Prostate gland (tissue), 2 donors: ENCODE data around the gene CTNS. TPM values are rescaled to one million over a fixed set of nuclear protein-coding genes. Genes with fewer than 3 reads are reported as not detected.

Source experiments
- DNase-seq: peaks from one replicate; pipeline ENCODE4 v3.0.0-alpha.2; 2019; ENCODE audit warnings: low spot score
- H3K27ac ChIP-seq, 2 donors: fragments of 200-600 bp; sonication (generic); 2 replicates each; pipeline ENCODE4 v1.5.1; 2017 to 2019
- H3K27me3 ChIP-seq: fragments of 200-600 bp; sonication (generic); replicated peaks from 2 replicates; pipeline ENCODE4 v1.5.1; 2019; ENCODE audit not compliant: insufficient read depth
- H3K36me3 ChIP-seq, 2 donors: fragments of 200-600 bp; sonication (generic); 1 replicate in 1 of 2; 2 replicates in 1 of 2; pipeline versions ENCODE4 v1.5.1 to v1.8.1; 2017 to 2019
- H3K4me1 ChIP-seq: fragments of 200-600 bp; sonication (generic); replicated peaks from 2 replicates; pipeline ENCODE4 v1.5.1; 2019
- H3K4me3 ChIP-seq, 2 donors: fragments of 200-600 bp; sonication (generic); 2 replicates each; pipeline ENCODE4 v1.5.1; 2017 to 2019
- H3K9me3 ChIP-seq: fragments of 200-600 bp; sonication (generic); 2 replicates; pipeline ENCODE4 v1.5.1; 2017
- CTCF ChIP-seq, 4 experiments: fragments of 200-600 bp in 2 of 4; fragments of 450-650 bp in 2 of 4; sonication (generic) in 2 of 4; IDR thresholded peaks; 1 replicate in 3 of 4; 2 replicates in 1 of 4; pipeline ENCODE4 v1.5.1; 2016 to 2019; ENCODE audit warnings: antibody characterized with exemption in 4 of 4, mild to moderate bottlenecking in 2 of 4, moderate library complexity in 2 of 4
- POLR2A ChIP-seq: fragments of 450-650 bp; IDR thresholded peaks from one replicate; pipeline ENCODE4 v1.6.1; 2016; ENCODE audit warnings: antibody characterized with exemption, mild to moderate bottlenecking
- POLR2AphosphoS5 ChIP-seq: sonication (generic); formaldehyde crosslinking; IDR thresholded peaks from one replicate; pipeline ENCODE4 v1.6.1; 2017; ENCODE audit warnings: antibody characterized with exemption
- WGBS: methylation state at CpG from one replicate; pipeline ENCODE4 v1.1.5; 2018; 5-methylcytosine and 5-hydroxymethylcytosine counted together
- intact Hi-C: fragments of 100-400 bp; cut with DNase I; formaldehyde crosslinking; loops from one replicate; pipeline ENCODE4 v1.14.2; 2022
- total RNA-seq, 2 donors: library from RNA; depleted of rRNA; stranded (reverse); fragments of >200 nt; gene quantifications; one replicate each; pipeline ENCODE4 v1.1.0, GENCODE V29; 2016

CTNS gene
- total RNA-seq, 2 donors from 2014 or later, result 26.9 to 51.2 TPM

- TF ChIP-seq POLR2A (no peak), POLR2AphosphoS5 (no peak), CTCF (IDR thresholded peaks at IDR 0.05) (no peak)
- intact Hi-C loops, result no loop called here
- Histone ChIP-seq H3K27ac (no peak overlapping the region), H3K9me3 (no peaks in the 10 kb centered on the region), H3K36me3 (no peaks in the 10 kb centered on the region), H3K4me1 (no peaks in the 10 kb centered on the region), H3K27me3 (no peaks in the 10 kb centered on the region), H3K4me3 (no peak overlapping the region)
- no peak for DNase-seq
- WGBS, result 92% methylated on average over 15 of the region's 15 CpGs
Measured at GRCh38 chr17:3592216-3592860, 44.2 kb upstream of the CTNS start.

- no peak for DNase-seq
- intact Hi-C loops, result no loop called here
- H3K4me3 ChIP-seq, result no peak overlapping the region
- no peaks in the 10 kb centered on the region for H3K4me1 ChIP-seq
- no peaks in the 10 kb centered on the region for H3K36me3 ChIP-seq
- H3K9me3 ChIP-seq, result no peaks in the 10 kb centered on the region
- no peak overlapping the region for H3K27ac ChIP-seq
- WGBS, result 94% methylated on average over 5 of the region's 5 CpGs
- H3K27me3 ChIP-seq, result no peaks in the 10 kb centered on the region
- TF ChIP-seq POLR2AphosphoS5, result no peak
- TF ChIP-seq POLR2A, result no peak
- TF ChIP-seq CTCF (IDR thresholded peaks at IDR 0.05), result no peak
Measured at GRCh38 chr17:3593384-3593783, 43.2 kb upstream of the CTNS start.

GRCh38 chr17:3594051-3594800 lies 42.3 kb upstream of the CTNS start:
- intact Hi-C loops, result no loop called here
- no peaks in the 10 kb centered on the region for H3K36me3 ChIP-seq
- no peak for TF ChIP-seq POLR2A
- no peak overlapping the region for H3K4me3 ChIP-seq
- DNase-seq, result no peak
- H3K4me1 ChIP-seq, result no peaks in the 10 kb centered on the region
- no peak overlapping the region for H3K27ac ChIP-seq
- no peaks in the 10 kb centered on the region for H3K27me3 ChIP-seq
- 59% methylated on average over 11 of the region's 11 CpGs for WGBS
- no peaks in the 10 kb centered on the region for H3K9me3 ChIP-seq

- intact Hi-C loops, result no loop called here
- no peaks in the 10 kb centered on the region for H3K27me3 ChIP-seq
- H3K4me3 ChIP-seq, result no peak overlapping the region
- H3K27ac ChIP-seq, result no peak overlapping the region
- 88% methylated on average over 15 of the region's 15 CpGs for WGBS
- no peaks in the 10 kb centered on the region for H3K4me1 ChIP-seq
- H3K36me3 ChIP-seq, result no peaks in the 10 kb centered on the region
- TF ChIP-seq CTCF (IDR thresholded peaks at IDR 0.05) (no peak), POLR2AphosphoS5 (no peak), POLR2A (no peak)
- DNase-seq, result no peak
- no peaks in the 10 kb centered on the region for H3K9me3 ChIP-seq
Measured at GRCh38 chr17:3594976-3595375, 41.6 kb upstream of the CTNS start.

- H3K27ac ChIP-seq, result no peak overlapping the region
- 90% methylated on average over 22 of the region's 27 CpGs for WGBS
- intact Hi-C loops, result no loop called here
- no peaks in the 10 kb centered on the region for H3K27me3 ChIP-seq
- H3K36me3 ChIP-seq, result no peaks in the 10 kb centered on the region
- H3K9me3 ChIP-seq, result no peaks in the 10 kb centered on the region
- no peak for DNase-seq
- TF ChIP-seq POLR2AphosphoS5, result no peak
- TF ChIP-seq CTCF (IDR thresholded peaks at IDR 0.05), result no peak
- no peak for TF ChIP-seq POLR2A
- H3K4me3 ChIP-seq, result no peak overlapping the region
- no peaks in the 10 kb centered on the region for H3K4me1 ChIP-seq
Measured at GRCh38 chr17:3596804-3597464, 39.6 kb upstream of the CTNS start.
